Measurements from ENCODE around the gene WNT7A. TPM values are rescaled to one million over a fixed set of nuclear protein-coding genes. Genes with fewer than 3 reads are reported as not detected.
A peak's percentile ranks its signal among the peaks of the same experiment; 100 is the strongest.

Gene WNT7A
- total and polyA plus RNA-seq, 4 donors, result 5.0 to 18.6 (median 12.0) TPM

- 75% methylated on average over 4 of the region's 4 CpGs for WGBS (ENCODE audit: insufficient coverage)
- Histone ChIP-seq H3K27ac (ENCODE audit: low read depth, low read length) (no peak overlapping the region), H3K27me3 (ENCODE audit: control insufficient read depth, insufficient read depth, low read length) (no peaks in the 10 kb centered on the region), H3K36me3 (ENCODE audit: control insufficient read depth, insufficient read depth, low read length) (peaks cover 42% of the 10 kb centered on the region), H3K9me3 (ENCODE audit: control insufficient read depth, insufficient read depth, low read length) (no peaks in the 10 kb centered on the region), H3K4me3 (ENCODE audit: low read depth, low read length) (no peak overlapping the region), H3K4me1 (ENCODE audit: control insufficient read depth, insufficient read depth, low read length) (peaks cover 16% of the 10 kb centered on the region)
- DNase-seq (ENCODE audit: low read depth in 4 of 6, low spot score in 6 of 6), result no peak
Observed at GRCh38 chr3:13842226-13842625, 37.6 kb downstream of the WNT7A start.

GRCh38 chr3:13841826-13842225 lies 38.0 kb downstream of the WNT7A start:
- no peaks in the 10 kb centered on the region for H3K27me3 ChIP-seq (ENCODE audit: control insufficient read depth, insufficient read depth, low read length)
- H3K9me3 ChIP-seq (ENCODE audit: control insufficient read depth, insufficient read depth, low read length), result no peaks in the 10 kb centered on the region
- peaks cover 42% of the 10 kb centered on the region for H3K36me3 ChIP-seq (ENCODE audit: control insufficient read depth, insufficient read depth, low read length)
- 77% methylated on average over 4 of the region's 4 CpGs for WGBS (ENCODE audit: insufficient coverage)
- peaks cover 14% of the 10 kb centered on the region for H3K4me1 ChIP-seq (ENCODE audit: control insufficient read depth, insufficient read depth, low read length)
- H3K4me3 ChIP-seq (ENCODE audit: low read depth, low read length), result no peak overlapping the region
- no peak overlapping the region for H3K27ac ChIP-seq (ENCODE audit: low read depth, low read length)
- no peak for DNase-seq (ENCODE audit: low read depth in 4 of 6, low spot score in 6 of 6)

- H3K27me3 ChIP-seq (ENCODE audit: control insufficient read depth, insufficient read depth, low read length), result no peaks in the 10 kb centered on the region
- DNase-seq (ENCODE audit: low read depth in 4 of 6, low spot score in 6 of 6), result no peak
- H3K9me3 ChIP-seq (ENCODE audit: control insufficient read depth, insufficient read depth, low read length), result no peaks in the 10 kb centered on the region
- no peak overlapping the region for H3K4me3 ChIP-seq (ENCODE audit: low read depth, low read length)
- peaks cover 44% of the 10 kb centered on the region for H3K36me3 ChIP-seq (ENCODE audit: control insufficient read depth, insufficient read depth, low read length)
- 77% methylated on average over 3 of the region's 8 CpGs for WGBS (ENCODE audit: insufficient coverage)
- H3K27ac ChIP-seq (ENCODE audit: low read depth, low read length), result no peak overlapping the region
- peaks cover 15% of the 10 kb centered on the region for H3K4me1 ChIP-seq (ENCODE audit: control insufficient read depth, insufficient read depth, low read length)
Observed at GRCh38 chr3:13841141-13841540, 38.7 kb downstream of the WNT7A start.

GRCh38 chr3:13840456-13840855 lies 39.4 kb downstream of the WNT7A start:
- WGBS (ENCODE audit: insufficient coverage), result 91% methylated on average over 1 of the region's 2 CpGs
- DNase-seq (ENCODE audit: low read depth in 4 of 6, low spot score in 6 of 6), result no peak
- peaks cover 39% of the 10 kb centered on the region for H3K36me3 ChIP-seq (ENCODE audit: control insufficient read depth, insufficient read depth, low read length)
- no peak overlapping the region for H3K4me3 ChIP-seq (ENCODE audit: low read depth, low read length)
- H3K27me3 ChIP-seq (ENCODE audit: control insufficient read depth, insufficient read depth, low read length), result no peaks in the 10 kb centered on the region
- no peak overlapping the region for H3K27ac ChIP-seq (ENCODE audit: low read depth, low read length)
- H3K4me1 ChIP-seq (ENCODE audit: control insufficient read depth, insufficient read depth, low read length), result peaks cover 15% of the 10 kb centered on the region
- H3K9me3 ChIP-seq (ENCODE audit: control insufficient read depth, insufficient read depth, low read length), result no peaks in the 10 kb centered on the region

GRCh38 chr3:13839726-13840340 lies 40.0 kb downstream of the WNT7A start:
- peaks cover 41% of the 10 kb centered on the region for H3K36me3 ChIP-seq (ENCODE audit: control insufficient read depth, insufficient read depth, low read length)
- H3K4me3 ChIP-seq (ENCODE audit: low read depth, low read length), result no peak overlapping the region
- no peaks in the 10 kb centered on the region for H3K9me3 ChIP-seq (ENCODE audit: control insufficient read depth, insufficient read depth, low read length)
- peak in 2 of 6 donors; percentile 39 to 50 for DNase-seq (ENCODE audit: low read depth in 4 of 6, low spot score in 6 of 6)
- WGBS (ENCODE audit: insufficient coverage), result 32% methylated on average over 5 of the region's 5 CpGs
- H3K27ac ChIP-seq (ENCODE audit: low read depth, low read length), result peak overlapping the region; percentile 52
- H3K4me1 ChIP-seq (ENCODE audit: control insufficient read depth, insufficient read depth, low read length), result peaks cover 21% of the 10 kb centered on the region
- no peaks in the 10 kb centered on the region for H3K27me3 ChIP-seq (ENCODE audit: control insufficient read depth, insufficient read depth, low read length)

GRCh38 chr3:13839253-13839652 lies 40.6 kb downstream of the WNT7A start:
- Histone ChIP-seq H3K4me1 (ENCODE audit: control insufficient read depth, insufficient read depth, low read length) (peaks cover 21% of the 10 kb centered on the region), H3K27ac (ENCODE audit: low read depth, low read length) (peak overlapping the region; percentile 29), H3K36me3 (ENCODE audit: control insufficient read depth, insufficient read depth, low read length) (peaks cover 39% of the 10 kb centered on the region), H3K27me3 (ENCODE audit: control insufficient read depth, insufficient read depth, low read length) (no peaks in the 10 kb centered on the region), H3K9me3 (ENCODE audit: control insufficient read depth, insufficient read depth, low read length) (no peaks in the 10 kb centered on the region), H3K4me3 (ENCODE audit: low read depth, low read length) (no peak overlapping the region)
- WGBS (ENCODE audit: insufficient coverage), result 53% methylated on average over 3 of the region's 4 CpGs
- no peak for DNase-seq (ENCODE audit: low read depth in 4 of 6, low spot score in 6 of 6)

- no peak overlapping the region for H3K4me3 ChIP-seq (ENCODE audit: low read depth, low read length)
- no peaks in the 10 kb centered on the region for H3K9me3 ChIP-seq (ENCODE audit: control insufficient read depth, insufficient read depth, low read length)
- 79% methylated on average over 4 of the region's 4 CpGs for WGBS (ENCODE audit: insufficient coverage)
- peaks cover 41% of the 10 kb centered on the region for H3K36me3 ChIP-seq (ENCODE audit: control insufficient read depth, insufficient read depth, low read length)
- no peak overlapping the region for H3K27ac ChIP-seq (ENCODE audit: low read depth, low read length)
- H3K27me3 ChIP-seq (ENCODE audit: control insufficient read depth, insufficient read depth, low read length), result no peaks in the 10 kb centered on the region
- H3K4me1 ChIP-seq (ENCODE audit: control insufficient read depth, insufficient read depth, low read length), result peaks cover 21% of the 10 kb centered on the region
- DNase-seq (ENCODE audit: low read depth in 4 of 6, low spot score in 6 of 6), result no peak
Observed at GRCh38 chr3:13838421-13838820, 41.5 kb downstream of the WNT7A start.

- Histone ChIP-seq H3K4me1 (ENCODE audit: control insufficient read depth, insufficient read depth, low read length) (peaks cover 21% of the 10 kb centered on the region), H3K9me3 (ENCODE audit: control insufficient read depth, insufficient read depth, low read length) (no peaks in the 10 kb centered on the region), H3K4me3 (ENCODE audit: low read depth, low read length) (no peak overlapping the region), H3K36me3 (ENCODE audit: control insufficient read depth, insufficient read depth, low read length) (peaks cover 45% of the 10 kb centered on the region), H3K27ac (ENCODE audit: low read depth, low read length) (no peak overlapping the region), H3K27me3 (ENCODE audit: control insufficient read depth, insufficient read depth, low read length) (no peaks in the 10 kb centered on the region)
- DNase-seq (ENCODE audit: low read depth in 4 of 6, low spot score in 6 of 6), result no peak
- WGBS (ENCODE audit: insufficient coverage), result 87% methylated on average over 10 of the region's 10 CpGs
Observed at GRCh38 chr3:13837751-13838150, 42.1 kb downstream of the WNT7A start.

- Histone ChIP-seq H3K9me3 (ENCODE audit: control insufficient read depth, insufficient read depth, low read length) (no peaks in the 10 kb centered on the region), H3K27ac (ENCODE audit: low read depth, low read length) (no peak overlapping the region), H3K36me3 (ENCODE audit: control insufficient read depth, insufficient read depth, low read length) (peaks cover 47% of the 10 kb centered on the region), H3K4me1 (ENCODE audit: control insufficient read depth, insufficient read depth, low read length) (peaks cover 21% of the 10 kb centered on the region), H3K27me3 (ENCODE audit: control insufficient read depth, insufficient read depth, low read length) (no peaks in the 10 kb centered on the region), H3K4me3 (ENCODE audit: low read depth, low read length) (no peak overlapping the region)
- WGBS (ENCODE audit: insufficient coverage), result 90% methylated on average over 9 of the region's 12 CpGs
- no peak for DNase-seq (ENCODE audit: low read depth in 4 of 6, low spot score in 6 of 6)
Observed at GRCh38 chr3:13836658-13837587, 42.9 kb downstream of the WNT7A start.

All from spinal cord (tissue), 10 donors.